HG02678 (cell line): Measurements from ENCODE around the gene VWCE.

Source experiments
- ATAC-seq: cut with Tn5 transposase; IDR thresholded peaks from one replicate; pipeline ENCODE4 v1.9.1; 2021; ENCODE audit warnings: mild to moderate bottlenecking, moderate library complexity; ENCODE audit not compliant: unreplicated experiment

VWCE gene

GRCh38 chr11:61331651-61332050 is 36.5 kb upstream of the VWCE start:
- ATAC-seq: no peak

- no peak for ATAC-seq
Measured at GRCh38 chr11:61329871-61330270, 34.8 kb upstream of the VWCE start.

GRCh38 chr11:61328351-61328750 is 33.2 kb upstream of the VWCE start:
- no peak for ATAC-seq

GRCh38 chr11:61327669-61328071 is 32.6 kb upstream of the VWCE start:
- no peak for ATAC-seq

GRCh38 chr11:61325649-61326414 is 30.7 kb upstream of the VWCE start:
- no peak for ATAC-seq

- no peak for ATAC-seq
Measured at GRCh38 chr11:61315260-61315659, 20.1 kb upstream of the VWCE start.

- ATAC-seq: no peak
Measured at GRCh38 chr11:61310749-61311148, 15.6 kb upstream of the VWCE start.

GRCh38 chr11:61309739-61310138 is 14.6 kb upstream of the VWCE start:
- ATAC-seq: no peak

GRCh38 chr11:61309141-61309540 is 14.0 kb upstream of the VWCE start:
- no peak for ATAC-seq

- ATAC-seq: no peak
Measured at GRCh38 chr11:61307354-61307753, 12.2 kb upstream of the VWCE start.

GRCh38 chr11:61306221-61306620 is 11.1 kb upstream of the VWCE start:
- ATAC-seq: no peak

GRCh38 chr11:61305417-61305816 is 10.3 kb upstream of the VWCE start:
- ATAC-seq: no peak

GRCh38 chr11:61303725-61304124 is 8.6 kb upstream of the VWCE start:
- no peak for ATAC-seq

GRCh38 chr11:61302550-61302949 is 7.4 kb upstream of the VWCE start:
- ATAC-seq: no peak

- no peak for ATAC-seq
Measured at GRCh38 chr11:61298663-61299244, 3.6 kb upstream of the VWCE start.

- ATAC-seq: no peak
Measured at GRCh38 chr11:61297746-61298145, 2.6 kb upstream of the VWCE start.

- no peak for ATAC-seq
Measured at GRCh38 chr11:61297341-61297740, 2.2 kb upstream of the VWCE start.

- no peak for ATAC-seq
Measured at GRCh38 chr11:61295596-61295926, 445 bp upstream of the VWCE start.

- ATAC-seq: peak; percentile 31
Measured at GRCh38 chr11:61293867-61294716, 1.0 kb downstream of the VWCE start.

- ATAC-seq: no peak
Measured at GRCh38 chr11:61292356-61292755, 2.8 kb downstream of the VWCE start.

- no peak for ATAC-seq
Measured at GRCh38 chr11:61290905-61291690, 4.0 kb downstream of the VWCE start.
